Daoy (cell line): ENCODE measurements around the gene B4GALT7. TPM values are rescaled to one million over a fixed set of nuclear protein-coding genes. Genes with fewer than 3 reads are reported as not detected.
"Not testable (repeated sequence)": the region's sequence is repeated elsewhere in the genome, so short reads cannot be mapped to it uniquely, and the experiment has no call there.

Source experiments
- DNase-seq: peaks from one replicate; pipeline ENCODE4 v3.0.0-alpha.2; 2015; ENCODE audit warnings: low read depth
- total RNA-seq: library from RNA; depleted of rRNA; stranded (reverse); fragments of >200 nt; shearing (Covaris generic); gene quantifications from 2 replicates; pipeline ENCODE4 v1.2.3, GENCODE V29; 2014; rRNA removed

Gene B4GALT7, protein sequence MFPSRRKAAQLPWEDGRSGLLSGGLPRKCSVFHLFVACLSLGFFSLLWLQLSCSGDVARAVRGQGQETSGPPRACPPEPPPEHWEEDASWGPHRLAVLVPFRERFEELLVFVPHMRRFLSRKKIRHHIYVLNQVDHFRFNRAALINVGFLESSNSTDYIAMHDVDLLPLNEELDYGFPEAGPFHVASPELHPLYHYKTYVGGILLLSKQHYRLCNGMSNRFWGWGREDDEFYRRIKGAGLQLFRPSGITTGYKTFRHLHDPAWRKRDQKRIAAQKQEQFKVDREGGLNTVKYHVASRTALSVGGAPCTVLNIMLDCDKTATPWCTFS
- 35.1 and 51.0 TPM in 2 replicates for total RNA-seq

DNA sequence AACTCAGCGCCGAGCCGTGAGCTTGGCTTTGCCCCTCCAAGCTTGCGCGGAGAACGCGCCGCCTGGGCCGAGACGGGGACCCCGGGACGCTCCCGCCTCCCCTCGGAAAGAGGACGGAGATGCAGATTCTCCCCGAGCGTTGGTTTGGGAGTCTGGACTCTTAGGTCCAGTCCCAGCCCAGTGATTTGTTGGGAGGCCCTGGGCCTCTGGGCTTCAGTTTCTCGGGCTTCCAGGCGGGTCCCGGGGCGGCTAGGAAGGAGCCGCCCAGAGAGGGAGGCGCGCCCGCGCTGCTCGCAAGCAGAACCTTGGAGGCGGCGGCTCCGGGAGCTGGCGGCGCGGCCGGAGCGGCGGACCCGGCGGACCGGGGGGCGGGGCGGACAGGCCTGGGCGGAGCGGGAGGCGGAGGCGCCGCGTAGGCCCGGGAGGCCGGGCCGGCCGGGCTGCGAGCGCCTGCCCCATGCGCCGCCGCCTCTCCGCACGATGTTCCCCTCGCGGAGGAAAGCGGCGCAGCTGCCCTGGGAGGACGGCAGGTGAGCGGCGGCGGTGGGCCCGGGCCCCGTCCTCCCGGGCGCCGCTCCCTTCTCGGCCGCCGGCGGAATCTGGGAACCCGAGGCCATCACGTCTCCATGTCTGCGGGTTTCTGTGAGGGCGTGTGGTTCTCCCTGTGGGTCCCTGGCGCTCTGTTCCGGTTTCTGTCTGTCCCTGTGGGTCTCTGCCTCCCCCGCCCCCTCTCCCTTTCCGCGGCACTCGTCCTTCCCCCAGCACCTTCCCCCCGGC, at the start of gene B4GALT7:
Gene B4GALT7 (plus strand): TSS at position 402 of the 777 bp plus-strand sequence. CDS start 79 bp downstream, at position 481.
- peak; percentile 92 for DNase-seq

DNA sequence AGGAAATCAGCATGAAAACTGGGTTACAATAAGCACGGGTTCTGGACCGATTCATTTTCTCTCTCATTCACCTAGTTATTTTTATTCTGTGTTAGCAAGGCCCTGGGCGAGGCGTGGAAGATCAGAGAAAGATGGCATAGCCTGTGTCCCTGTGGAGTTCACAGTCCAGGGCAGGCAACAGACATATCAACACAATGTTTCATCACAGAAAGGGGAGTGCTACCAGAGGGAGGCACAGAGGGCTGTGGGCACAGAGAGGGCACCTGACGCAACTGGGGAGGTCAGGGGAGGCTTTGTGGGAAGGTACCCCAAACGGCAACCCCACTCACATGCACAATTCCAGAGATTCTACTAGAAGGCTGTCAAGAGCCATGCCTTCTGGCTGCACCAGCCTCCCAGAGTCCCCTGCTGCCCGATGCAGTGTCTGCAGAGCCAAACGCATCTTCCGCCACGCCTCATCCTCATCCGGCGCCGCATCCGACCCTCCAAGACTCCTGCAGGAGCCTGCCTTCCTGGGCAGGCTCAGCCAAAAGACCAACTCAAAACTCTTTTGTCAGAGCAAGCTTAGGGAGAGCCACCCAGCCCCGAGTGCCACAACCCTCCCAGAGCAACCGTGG, 47.0 kb upstream of the B4GALT7 start:
- DNase-seq, result no peak

DNA sequence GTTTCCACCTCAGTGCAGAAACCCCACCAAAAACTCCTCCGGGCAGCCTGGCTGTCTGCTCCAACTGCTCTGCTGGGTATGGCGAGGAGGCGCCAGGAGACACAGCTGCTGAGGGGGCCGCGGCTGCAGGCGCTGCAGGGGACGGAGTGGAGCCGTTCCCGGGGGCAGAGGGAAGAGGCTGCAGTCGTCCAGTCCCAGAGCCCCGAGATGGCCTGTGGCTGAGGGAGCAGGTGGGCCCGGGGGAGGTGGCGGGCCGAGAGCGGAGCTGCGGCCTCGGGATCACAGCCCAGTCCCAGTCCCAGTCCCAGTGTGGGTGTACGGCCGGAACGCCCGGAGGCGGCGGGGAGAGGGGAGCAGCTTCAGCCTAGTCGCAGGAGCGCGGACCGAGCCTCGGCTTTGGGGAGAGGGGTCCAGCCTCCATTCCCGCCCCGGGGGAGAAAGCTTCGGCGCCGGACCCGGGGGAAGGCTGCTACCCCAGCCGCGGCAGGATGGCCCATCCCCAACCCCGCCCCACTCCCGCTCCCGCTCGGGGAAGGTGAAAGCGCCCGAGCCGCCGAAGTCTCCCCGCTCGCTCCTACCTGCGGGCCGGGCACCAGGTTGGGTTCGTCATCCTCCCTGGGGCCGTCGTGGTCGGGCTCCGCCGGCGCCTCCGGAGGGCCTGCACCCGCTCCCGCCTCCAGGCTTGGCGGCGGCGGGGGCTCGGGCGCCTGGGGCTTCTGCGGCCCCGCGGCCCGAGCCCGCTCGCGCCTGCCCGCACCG, 46.1 kb upstream of the B4GALT7 start:
- DNase-seq, result peak; percentile 36

DNA sequence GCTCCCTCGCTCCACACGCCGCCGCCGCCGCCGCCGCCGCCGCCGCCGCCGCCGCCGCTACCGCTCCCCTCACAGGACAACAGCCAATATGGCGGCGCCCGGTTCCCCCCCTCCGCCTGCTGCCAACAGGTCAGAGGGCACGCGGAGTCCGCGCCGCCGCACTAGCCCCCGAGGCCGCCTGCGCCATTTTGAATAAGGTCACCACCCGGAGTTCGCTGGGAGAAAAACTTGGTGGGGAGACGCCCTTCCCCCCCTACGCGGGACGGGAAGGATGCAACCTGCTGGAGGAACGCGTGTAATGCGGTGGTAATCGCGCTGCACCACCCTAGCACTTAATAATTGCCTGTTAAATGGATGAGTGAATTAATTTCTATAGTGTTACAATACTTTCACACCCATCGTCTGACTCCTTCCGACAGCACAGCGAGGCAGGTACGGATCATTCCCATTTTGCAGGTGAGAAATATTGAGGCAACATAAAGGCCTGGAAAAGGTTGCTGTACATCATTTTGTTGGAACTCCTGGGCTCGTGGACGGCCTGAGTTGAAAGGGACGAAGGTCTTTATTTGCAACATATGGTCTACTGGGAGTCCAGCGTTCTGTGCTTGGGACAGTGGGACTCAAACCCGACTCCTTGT, 45.3 kb upstream of the B4GALT7 start, which contains the start of gene FAM193B:
Gene FAM193B (minus strand): TSS at position 90 of the 638 bp plus-strand sequence. CDS start 105 bp downstream, outside the sequence.
- peak; percentile 95 for DNase-seq

DNA sequence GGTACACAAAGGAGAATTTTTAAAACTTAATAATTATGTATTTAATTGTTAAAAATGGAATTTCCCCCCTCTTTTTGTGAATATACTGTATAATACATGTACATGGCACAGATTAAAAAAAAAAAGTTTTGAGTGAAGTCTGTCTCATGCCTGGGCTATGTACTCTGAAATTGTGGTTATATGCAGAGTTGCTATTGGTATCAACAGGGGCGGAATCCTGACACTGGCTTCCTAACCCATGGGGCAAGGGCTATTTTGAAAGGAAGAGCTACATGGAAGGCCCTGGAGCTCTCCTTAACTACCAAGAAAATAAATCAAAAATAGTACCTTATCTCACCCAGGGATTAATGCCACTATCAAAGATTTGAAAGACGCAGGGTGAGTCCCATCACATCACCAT, 44.7 kb upstream of the B4GALT7 start:
- DNase-seq, result no peak

DNA sequence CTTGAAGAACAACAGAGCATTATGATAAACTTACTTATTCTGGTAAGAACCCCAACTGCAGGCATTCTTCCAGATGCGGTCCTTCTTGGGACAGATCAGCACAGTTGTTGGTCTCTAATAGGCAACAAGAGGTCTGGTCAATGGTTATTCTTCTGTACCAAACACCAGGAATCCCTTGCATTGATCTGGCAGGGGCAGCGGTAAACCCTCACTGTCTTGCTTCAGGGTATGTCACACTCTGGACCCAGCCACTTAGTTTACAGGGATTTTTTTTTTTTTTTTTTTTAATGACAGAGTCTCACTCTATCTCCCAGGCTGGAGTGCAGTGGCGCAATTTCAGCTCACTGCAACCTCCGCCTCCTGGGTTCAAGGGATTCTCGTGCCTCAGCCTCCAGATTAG, 44.3 kb upstream of the B4GALT7 start:
- DNase-seq, result no peak

DNA sequence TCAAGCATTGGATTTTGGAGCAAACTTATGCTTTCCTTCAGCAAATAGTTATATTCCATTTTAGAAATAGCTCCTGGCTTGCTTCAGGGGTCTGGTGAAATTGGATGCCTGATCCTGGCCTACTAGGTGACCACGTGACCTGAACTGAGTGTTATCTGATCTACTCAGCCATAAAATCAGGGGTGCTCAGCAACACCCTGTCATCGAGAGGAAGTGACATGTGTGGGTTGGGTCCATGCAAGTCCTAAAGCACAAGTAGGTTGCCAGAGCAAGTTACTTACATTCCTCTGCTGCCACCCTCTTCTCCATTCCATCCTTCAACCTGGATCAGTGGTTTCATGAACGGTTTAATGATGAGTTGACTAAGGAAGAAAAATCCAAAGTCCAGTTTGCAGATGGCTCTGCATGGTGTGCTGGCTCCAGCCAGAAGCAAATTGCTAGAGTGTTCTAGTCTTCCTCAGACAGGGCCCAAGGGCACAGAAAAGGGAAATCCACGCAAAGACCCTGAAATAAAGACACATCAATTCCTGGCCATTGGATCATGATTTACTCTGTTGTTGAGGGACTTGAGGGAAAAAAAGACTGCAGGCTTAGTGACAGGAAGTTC, 42.8 kb upstream of the B4GALT7 start:
- DNase-seq, result peak; percentile 53

DNA sequence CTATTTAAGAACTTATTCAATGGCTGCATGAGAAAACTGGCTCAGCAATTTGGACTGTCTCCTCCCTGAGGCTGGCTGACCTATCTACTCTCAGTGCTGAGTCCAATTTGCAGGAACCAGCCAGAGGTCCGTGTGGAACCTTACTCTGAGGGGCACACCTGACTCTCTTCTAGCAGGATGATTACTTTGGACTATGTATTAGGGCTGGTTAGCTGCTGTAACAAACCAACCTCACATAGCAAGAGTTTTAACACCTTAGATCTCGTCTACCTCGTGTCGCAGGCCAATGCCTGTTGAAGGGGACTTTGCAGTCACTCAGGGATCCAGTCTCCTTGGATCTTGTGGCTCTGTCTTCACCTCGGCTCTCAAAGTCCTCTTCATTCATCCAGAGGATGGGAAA, 42.1 kb upstream of the B4GALT7 start:
- no peak for DNase-seq

DNA sequence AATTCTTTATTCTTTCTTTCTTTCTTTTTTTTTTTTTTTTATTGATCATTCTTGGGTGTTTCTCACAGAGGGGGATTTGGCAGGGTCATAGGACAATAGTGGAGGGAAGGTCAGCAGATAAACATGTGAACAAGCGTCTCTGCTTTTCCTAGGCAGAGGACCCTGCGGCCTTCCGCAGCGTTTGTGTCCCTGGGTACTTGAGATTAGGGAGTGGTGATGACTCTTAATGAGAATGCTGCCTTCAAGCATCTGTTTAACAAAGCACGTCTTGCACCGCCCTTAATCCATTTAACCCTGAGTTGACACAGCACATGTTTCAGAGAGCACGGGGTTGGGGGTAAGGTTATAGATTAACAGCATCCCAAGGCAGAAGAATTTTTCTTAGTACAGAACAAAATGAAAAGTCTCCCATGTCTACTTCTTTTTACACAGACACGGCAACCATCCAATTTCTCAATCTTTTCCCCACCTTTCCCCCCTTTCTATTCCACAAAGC, 40.4 kb upstream of the B4GALT7 start:
- not testable (repeated sequence) for DNase-seq

DNA sequence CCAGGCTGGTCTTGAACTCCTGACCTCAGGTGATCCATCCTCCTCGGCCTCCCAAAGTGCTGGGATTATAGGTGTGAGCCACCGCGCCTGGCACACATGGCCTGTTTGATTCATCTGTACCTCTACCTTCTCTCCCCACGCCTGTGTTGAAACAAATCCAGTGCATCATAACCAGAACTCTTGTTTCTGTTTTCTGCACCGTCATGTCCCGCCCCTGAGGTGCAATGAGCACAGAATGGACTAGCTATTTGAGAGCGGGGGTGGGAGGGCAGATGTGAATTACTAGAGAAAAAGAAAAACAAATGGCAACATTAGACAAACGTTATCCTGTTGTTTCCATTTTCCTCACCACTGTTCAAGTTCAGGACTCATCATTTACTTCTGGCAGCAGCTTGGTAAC, 34.9 kb upstream of the B4GALT7 start:
- DNase-seq, result no peak

DNA sequence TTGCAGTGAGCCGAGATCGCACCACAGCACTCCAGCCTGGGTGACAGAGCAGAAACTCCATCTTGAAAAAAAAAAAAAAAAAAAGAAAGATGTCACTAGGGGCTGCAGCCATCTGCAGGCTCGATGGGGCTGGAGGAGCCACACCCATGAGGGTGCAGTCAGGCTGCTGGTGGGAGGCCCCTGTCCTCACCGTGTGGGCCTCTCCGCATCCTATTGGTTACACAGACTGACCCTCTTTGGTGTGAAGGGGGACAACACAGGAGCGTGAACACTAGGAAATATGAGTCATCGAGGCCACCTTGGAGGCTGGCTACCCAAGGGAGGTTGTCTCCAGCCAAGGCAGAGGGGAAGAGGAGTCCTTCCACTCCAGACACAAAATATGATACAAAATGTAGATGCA, 31.6 kb upstream of the B4GALT7 start:
- DNase-seq, result peak; percentile 35

DNA sequence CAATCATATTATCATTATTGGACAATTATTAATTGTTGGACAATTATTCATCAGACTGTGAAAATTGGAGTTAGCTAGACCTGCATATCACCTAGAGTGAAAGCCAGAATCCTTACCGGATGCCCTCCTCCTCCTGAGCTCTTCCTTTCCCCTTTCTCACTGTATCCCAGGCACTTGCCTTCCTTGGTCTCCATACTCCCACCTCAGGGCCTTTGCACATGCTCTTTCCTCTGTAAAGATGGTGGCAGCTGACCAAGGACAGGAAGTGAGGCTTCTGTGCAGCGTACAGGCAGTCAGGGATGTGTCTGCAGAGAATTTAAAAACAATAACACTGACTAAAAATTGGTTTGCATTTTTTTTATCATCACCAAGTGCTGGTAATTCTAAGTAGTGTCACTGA, 30.0 kb upstream of the B4GALT7 start:
- DNase-seq, result no peak

DNA sequence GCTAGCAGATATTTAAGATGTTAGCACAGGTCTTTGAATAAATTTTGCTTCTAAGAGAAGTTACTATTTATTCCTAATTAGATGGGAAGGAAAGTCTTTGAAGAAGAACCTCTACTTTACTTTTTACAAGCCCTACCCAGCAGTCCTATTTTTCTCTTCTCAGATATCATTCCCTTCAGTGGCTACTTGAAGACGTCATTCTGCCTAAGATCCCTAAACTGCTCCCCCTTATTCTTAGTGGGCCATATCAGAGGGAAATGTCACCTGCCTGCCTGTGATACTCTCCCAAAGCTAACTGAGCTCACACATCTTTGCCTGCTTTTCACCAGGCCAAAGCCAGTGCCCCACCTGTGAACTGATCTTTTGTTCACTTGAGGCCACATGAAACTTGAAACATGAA, 24.4 kb upstream of the B4GALT7 start:
- DNase-seq, result no peak

DNA sequence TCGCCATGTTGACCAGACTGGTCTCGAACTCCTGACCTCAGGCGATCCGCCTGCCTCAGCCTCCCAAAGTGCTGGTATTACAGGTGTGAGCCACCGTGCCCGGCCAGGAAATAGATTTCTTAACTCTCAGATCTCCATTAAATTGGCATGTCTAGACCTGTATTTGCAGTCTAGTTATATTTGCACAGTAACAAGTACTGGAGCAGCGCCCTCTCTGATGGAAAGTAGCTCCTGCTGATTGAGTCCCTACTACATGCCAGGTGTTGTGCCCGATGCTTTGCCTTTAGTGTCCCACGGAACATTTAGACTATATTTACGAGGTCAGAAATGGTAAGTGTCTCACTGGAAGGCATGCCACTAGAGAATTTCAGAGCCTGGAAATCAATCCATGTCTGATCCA, 23.8 kb upstream of the B4GALT7 start:
- DNase-seq, result no peak

DNA sequence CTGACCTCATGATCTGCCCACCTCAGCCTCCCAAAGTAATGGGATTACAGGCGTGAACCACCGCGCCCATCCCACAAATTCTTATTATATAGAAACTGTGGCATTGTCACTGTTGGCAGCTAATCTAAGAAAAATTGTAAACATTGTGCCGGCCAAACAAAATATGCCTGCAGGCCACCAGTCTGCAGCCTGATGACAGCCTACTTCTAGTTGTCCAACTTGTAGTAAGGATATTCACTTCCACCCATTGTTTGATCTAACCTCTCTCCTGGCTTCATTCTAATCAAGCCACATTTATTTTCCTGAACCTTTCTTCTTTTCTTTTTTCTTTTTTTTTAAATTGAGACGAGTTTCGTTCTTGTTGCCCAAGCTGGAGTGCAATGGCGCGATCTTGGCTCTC, 21.6 kb upstream of the B4GALT7 start:
- DNase-seq, result no peak

DNA sequence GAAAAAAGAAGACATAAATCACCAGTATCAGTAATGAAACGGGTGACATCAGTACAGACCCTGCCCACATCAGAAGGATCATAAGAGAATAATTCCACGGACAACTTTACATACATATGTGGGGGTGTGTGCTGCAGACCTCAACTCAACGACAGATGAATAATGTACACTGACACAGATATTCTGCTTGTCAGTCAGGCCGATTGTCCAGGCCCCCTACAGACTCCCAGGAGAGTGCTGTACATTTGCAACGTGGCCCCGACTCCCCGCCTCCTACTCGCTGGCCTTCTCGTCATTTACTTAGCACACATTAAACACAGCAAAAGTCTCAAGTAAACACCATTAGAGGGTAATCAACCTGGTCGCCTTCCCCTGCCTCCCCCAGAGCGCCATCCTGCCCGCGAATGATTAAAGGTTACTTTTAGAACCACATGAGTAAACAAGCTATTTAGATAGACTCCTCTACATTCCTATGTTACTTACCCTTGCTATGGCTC, 11.5 kb upstream of the B4GALT7 start:
- DNase-seq, result no peak

DNA sequence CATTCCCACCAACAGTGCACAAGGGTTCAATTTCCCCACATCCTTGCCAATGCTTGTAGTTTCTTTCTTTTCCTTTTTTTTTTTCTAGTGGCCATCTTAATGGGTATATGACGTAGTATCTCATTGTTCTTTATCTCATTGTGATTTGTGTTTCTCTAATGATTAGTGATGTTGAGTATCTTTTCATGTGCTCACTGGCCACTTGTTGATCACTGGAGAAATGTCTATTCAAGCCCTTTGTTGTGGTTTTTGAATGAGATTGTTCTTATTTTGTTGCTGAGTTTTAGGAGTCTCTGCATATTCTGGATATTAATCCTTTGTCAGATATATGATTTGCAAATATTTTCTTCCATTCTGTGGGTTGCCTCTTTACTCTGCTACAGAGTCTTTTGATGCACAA, 9.5 kb upstream of the B4GALT7 start:
- DNase-seq, result no peak

DNA sequence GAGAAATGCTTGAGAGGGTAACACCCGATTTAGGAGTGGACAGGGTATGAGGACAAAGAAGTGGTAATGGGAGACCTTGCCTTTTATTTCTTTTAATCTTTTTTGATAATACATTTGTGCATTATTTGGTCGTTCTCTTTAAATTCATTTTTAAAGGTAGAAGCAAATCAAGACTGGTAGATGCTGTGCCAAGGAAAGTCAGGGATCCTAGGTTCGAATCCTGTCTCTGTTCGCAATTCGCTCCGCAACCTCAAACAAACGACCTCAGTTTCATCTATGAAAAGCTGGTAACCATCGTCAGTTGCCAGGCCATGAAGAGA, 8.3 kb upstream of the B4GALT7 start:
- DNase-seq, result no peak

DNA sequence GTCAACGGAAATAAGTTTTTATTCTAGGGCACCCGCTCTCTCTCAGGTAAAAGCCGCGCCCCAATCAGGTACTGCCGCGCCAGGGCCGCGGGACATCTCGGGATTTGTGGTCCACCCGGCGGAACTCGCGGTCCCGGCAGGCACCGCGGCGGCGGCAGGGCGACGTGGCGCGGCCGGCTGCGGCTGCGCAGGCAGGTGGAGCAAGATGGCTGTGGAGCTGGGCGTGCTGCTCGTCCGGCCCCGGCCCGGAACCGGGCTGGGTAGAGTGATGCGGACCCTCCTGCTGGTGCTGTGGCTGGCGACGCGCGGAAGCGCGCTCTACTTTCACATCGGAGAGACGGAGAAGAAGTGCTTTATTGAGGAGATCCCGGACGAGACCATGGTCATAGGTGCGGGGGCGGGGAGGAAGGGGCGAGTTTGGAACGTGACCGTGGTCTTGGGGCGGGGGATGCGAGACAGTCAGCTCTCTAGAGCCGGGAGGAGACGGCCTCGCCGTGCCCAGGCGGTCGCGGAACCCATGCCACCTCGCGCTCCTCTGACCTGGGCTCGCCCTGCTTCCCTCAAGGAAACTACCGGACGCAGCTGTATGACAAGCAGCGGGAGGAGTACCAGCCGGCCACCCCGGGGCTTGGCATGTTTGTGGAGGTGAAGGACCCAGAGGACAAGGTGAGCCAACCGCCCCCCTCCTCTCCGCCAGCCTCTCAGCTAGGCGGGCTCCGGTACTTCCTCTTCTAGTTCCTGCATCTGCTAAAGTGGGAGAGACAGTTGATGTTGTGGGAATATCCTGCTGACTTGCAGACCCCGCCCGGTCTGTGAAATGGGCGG, 7.7 kb upstream of the B4GALT7 start, which contains the start of gene TMED9:
Gene TMED9 (plus strand): TSS at position 194 of the 825 bp plus-strand sequence. CDS start 12 bp downstream, at position 206.
- DNase-seq, result peak; percentile 95

DNA sequence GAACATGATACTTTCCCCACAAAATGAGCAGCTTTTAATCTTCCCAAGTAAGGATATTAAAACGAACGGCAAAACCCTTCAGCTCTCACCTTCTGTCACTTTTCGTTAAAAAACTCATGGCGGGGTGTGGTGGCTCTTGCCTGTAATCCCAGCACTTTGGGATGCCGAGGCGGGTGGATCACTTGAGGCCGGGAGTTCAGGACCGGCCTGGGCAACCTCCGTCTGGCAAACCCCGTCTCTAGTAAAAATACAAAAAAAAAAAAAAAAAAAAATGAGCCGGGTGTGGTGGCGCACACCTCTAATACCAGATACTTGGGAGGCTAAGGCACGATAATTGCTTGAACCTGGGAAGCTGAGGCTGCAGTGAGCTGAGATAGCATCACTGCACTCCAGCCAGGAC, 7.0 kb upstream of the B4GALT7 start:
- no peak for DNase-seq
